Lower leg skin (tissue), 3 donors: ENCODE data around the gene PI16.

Experiments used
- POLR2A ChIP-seq, 2 donors: fragments of 450-650 bp; IDR thresholded peaks; one replicate each; pipeline ENCODE4 v1.6.1; 2016 to 2017; ENCODE audit warnings: antibody characterized with exemption in 2 of 2, mild to moderate bottlenecking in 1 of 2, moderate library complexity in 1 of 2
- TF ChIP-seq, protein P1 (sequence below), 3 donors: fragments of 450-650 bp; IDR thresholded peaks; one replicate each; pipeline ENCODE4 v1.5.1; 2016; ENCODE audit warnings: antibody characterized with exemption in 3 of 3, mild to moderate bottlenecking in 3 of 3, moderate library complexity in 2 of 3

DNA sequence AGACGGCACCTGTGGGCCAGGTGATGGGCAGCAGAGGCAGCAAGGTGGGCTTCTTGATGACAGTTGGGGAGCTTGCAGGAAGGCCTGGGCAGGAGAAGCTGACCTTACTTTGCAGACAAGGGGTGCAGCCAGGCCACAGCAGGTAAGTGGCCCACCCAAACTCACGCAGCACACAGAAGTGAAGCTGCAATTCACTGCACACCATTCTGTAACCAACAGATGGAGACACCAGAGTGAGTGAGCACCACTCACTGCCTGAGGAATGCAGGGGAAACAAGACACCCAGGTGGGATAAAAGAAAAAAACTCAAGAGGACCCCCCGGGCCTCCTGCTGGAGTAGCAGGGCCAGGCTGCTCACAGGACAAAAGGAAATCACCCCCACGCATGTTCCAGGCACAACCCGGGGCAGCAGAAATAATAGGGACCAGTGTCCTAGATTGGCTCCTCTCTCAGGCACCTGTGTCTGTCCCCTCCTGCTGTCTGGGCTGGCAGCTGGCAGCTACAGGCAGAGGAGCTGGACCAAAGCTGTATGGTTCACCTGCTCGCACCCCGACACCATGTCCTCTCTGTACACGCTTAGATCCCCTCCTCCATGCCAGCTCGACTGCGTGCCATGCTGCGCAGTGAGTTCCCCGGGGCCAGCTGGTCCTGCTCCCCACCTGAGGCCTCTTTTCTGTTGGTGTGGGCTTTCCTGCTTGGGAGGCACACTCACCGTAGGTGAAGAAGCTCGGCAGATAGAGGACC is 26.5 kb downstream of the PI16 start:
- TF ChIP-seq, protein P1, sequence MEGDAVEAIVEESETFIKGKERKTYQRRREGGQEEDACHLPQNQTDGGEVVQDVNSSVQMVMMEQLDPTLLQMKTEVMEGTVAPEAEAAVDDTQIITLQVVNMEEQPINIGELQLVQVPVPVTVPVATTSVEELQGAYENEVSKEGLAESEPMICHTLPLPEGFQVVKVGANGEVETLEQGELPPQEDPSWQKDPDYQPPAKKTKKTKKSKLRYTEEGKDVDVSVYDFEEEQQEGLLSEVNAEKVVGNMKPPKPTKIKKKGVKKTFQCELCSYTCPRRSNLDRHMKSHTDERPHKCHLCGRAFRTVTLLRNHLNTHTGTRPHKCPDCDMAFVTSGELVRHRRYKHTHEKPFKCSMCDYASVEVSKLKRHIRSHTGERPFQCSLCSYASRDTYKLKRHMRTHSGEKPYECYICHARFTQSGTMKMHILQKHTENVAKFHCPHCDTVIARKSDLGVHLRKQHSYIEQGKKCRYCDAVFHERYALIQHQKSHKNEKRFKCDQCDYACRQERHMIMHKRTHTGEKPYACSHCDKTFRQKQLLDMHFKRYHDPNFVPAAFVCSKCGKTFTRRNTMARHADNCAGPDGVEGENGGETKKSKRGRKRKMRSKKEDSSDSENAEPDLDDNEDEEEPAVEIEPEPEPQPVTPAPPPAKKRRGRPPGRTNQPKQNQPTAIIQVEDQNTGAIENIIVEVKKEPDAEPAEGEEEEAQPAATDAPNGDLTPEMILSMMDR (IDR thresholded peaks at IDR 0.05): no peak
- TF ChIP-seq POLR2A (IDR thresholded peaks at IDR 0.05): no peak
